ENCODE results near the gene TRPV3.

DNA sequence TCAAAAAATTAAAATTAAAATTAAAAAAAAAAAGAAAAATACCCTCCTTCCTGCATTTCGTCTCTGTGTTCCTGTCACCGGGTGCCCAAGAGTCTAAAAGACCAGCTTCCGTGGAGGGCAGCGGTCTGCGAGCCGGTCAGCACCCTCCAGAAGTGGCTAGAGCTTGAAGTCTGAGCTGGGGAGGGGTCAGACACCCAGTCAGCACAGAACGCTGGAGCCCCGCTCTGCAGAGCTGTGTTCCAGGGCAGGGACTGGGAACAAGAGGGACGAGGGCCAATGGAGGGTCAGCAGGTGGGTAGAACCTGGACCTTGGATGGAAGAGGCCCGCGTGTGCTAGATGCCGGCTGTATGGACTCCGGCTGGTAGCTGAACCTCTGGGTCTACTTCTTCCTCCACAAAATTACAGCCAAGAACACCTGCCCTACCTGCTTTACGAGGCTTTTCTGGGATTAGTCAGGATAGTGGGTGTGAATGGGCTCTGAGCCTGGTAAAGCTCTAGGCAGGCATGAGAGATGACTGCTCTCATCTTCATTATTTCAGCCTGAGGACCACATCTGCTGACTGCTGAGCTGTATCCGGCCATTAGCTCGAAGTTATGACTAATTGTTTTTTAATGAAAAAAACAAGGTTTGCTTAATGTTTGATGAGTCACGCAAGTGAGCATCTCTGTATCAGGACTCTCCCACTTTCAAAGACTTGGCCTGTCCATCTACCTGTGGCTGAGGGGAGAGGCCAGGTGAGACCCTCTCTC is 45.7 kb upstream of the TRPV3 start:
- no peak for TF ChIP-seq CTCF (tag by site-specific recombination; IDR thresholded peaks at IDR 0.05)
- no peak for TF ChIP-seq KLF9 (tag by site-specific recombination; IDR thresholded peaks at IDR 0.05; ENCODE audit: low read depth)
- no peak for TF ChIP-seq ZNF23 (tag by site-specific recombination; IDR thresholded peaks at IDR 0.05; ENCODE audit: borderline replicate concordance)
- TF ChIP-seq, protein P1, sequence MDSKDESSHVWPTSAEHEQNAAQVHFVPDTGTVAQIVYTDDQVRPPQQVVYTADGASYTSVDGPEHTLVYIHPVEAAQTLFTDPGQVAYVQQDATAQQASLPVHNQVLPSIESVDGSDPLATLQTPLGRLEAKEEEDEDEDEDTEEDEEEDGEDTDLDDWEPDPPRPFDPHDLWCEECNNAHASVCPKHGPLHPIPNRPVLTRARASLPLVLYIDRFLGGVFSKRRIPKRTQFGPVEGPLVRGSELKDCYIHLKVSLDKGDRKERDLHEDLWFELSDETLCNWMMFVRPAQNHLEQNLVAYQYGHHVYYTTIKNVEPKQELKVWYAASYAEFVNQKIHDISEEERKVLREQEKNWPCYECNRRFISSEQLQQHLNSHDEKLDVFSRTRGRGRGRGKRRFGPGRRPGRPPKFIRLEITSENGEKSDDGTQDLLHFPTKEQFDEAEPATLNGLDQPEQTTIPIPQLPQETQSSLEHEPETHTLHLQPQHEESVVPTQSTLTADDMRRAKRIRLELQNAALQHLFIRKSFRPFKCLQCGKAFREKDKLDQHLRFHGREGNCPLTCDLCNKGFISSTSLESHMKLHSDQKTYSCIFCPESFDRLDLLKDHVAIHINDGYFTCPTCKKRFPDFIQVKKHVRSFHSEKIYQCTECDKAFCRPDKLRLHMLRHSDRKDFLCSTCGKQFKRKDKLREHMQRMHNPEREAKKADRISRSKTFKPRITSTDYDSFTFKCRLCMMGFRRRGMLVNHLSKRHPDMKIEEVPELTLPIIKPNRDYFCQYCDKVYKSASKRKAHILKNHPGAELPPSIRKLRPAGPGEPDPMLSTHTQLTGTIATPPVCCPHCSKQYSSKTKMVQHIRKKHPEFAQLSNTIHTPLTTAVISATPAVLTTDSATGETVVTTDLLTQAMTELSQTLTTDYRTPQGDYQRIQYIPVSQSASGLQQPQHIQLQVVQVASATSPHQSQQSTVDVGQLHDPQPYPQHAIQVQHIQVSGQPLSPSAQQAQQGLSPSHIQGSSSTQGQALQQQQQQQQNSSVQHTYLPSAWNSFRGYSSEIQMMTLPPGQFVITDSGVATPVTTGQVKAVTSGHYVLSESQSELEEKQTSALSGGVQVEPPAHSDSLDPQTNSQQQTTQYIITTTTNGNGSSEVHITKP (tag by site-specific recombination; IDR thresholded peaks at IDR 0.05) = no peak
- no peak for TF ChIP-seq TCF7L2 (IDR thresholded peaks at IDR 0.05; ENCODE audit: borderline replicate concordance, low read depth, low read length)
- TF ChIP-seq ZNF571 (tag by site-specific recombination; IDR thresholded peaks at IDR 0.05) = no peak
- TF ChIP-seq ZNF747 (tag by site-specific recombination; IDR thresholded peaks at IDR 0.05) = no peak
- TF ChIP-seq ZNF792 (tag by site-specific recombination; IDR thresholded peaks at IDR 0.05) = no peak

Measured in HEK293 (cell line).